NB4 (cell line): ENCODE results near the gene GNE.
"Not testable (repeated sequence)": the region's sequence is repeated elsewhere in the genome, so short reads cannot be mapped to it uniquely, and the experiment has no call there.

Source experiments
- DNase-seq: peaks from one replicate; pipeline ENCODE4 v3.0.0; 2010; ENCODE audit warnings: low read depth
- H3K4me3 ChIP-seq: one replicate; pipeline ENCODE4 v1.5.1; 2011; ENCODE audit warnings: mild to moderate bottlenecking, low read depth, low read length, moderate library complexity
- MAX ChIP-seq: IDR thresholded peaks from 2 replicates; pipeline ENCODE4 v1.6.1; 2011; ENCODE audit warnings: low read depth, low read length
- MYC ChIP-seq: IDR thresholded peaks from 2 replicates; pipeline ENCODE4 v1.6.1; 2011; ENCODE audit warnings: low read depth, low read length
- POLR2A ChIP-seq: IDR thresholded peaks from 2 replicates; pipeline ENCODE4 v1.6.1; 2011; ENCODE audit warnings: mild to moderate bottlenecking; ENCODE audit not compliant: insufficient read length; ENCODE audit errors: extremely low read depth
- TF ChIP-seq, protein P1 (sequence below): IDR thresholded peaks from one replicate; pipeline ENCODE4 v1.5.1; 2012; ENCODE audit warnings: low read depth, low read length

GNE gene

GRCh38 chr9:36245906-36246305, 12.3 kb downstream of the GNE start:
- TF ChIP-seq MYC (no peak), MAX (no peak), POLR2A (no peak)
- TF ChIP-seq, protein P1, sequence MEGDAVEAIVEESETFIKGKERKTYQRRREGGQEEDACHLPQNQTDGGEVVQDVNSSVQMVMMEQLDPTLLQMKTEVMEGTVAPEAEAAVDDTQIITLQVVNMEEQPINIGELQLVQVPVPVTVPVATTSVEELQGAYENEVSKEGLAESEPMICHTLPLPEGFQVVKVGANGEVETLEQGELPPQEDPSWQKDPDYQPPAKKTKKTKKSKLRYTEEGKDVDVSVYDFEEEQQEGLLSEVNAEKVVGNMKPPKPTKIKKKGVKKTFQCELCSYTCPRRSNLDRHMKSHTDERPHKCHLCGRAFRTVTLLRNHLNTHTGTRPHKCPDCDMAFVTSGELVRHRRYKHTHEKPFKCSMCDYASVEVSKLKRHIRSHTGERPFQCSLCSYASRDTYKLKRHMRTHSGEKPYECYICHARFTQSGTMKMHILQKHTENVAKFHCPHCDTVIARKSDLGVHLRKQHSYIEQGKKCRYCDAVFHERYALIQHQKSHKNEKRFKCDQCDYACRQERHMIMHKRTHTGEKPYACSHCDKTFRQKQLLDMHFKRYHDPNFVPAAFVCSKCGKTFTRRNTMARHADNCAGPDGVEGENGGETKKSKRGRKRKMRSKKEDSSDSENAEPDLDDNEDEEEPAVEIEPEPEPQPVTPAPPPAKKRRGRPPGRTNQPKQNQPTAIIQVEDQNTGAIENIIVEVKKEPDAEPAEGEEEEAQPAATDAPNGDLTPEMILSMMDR: no peak
- no peak overlapping the region for H3K4me3 ChIP-seq
- DNase-seq: no peak

GRCh38 chr9:36239675-36240074, 18.6 kb downstream of the GNE start:
- DNase-seq: not testable (repeated sequence)

DNA sequence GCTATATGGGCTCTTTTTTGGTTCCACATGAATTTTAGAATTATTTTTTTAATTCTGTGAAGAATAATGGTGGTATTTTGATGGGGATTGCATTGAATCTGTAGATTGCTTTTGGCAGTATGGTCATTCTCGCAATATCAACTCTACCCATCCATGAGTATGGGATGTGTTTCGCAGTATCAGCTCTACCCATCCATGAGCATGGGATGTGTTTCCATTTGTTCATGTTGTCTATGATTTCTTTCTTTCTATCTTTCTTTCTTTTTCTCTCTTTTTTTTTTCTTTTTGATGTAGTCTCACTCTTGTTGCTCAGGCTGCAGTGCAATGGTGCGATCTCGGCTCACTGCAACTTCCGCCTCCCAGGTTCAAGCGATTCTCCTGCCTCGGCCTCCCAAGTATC, 19.0 kb downstream of the GNE start:
- not testable (repeated sequence) for DNase-seq, H3K4me3 ChIP-seq

More at GRCh38 chr9:36239675-36240074, 18.6 kb downstream of the GNE start:
- H3K4me3 ChIP-seq: not testable (repeated sequence)

- TF ChIP-seq POLR2A (no peak), MYC (no peak)
- TF ChIP-seq, protein P1: no peak
- no peak overlapping the region for H3K4me3 ChIP-seq
- DNase-seq: no peak
These were observed 21.0 kb downstream of the GNE start for GRCh38 chr9:36237230-36237629.

DNA sequence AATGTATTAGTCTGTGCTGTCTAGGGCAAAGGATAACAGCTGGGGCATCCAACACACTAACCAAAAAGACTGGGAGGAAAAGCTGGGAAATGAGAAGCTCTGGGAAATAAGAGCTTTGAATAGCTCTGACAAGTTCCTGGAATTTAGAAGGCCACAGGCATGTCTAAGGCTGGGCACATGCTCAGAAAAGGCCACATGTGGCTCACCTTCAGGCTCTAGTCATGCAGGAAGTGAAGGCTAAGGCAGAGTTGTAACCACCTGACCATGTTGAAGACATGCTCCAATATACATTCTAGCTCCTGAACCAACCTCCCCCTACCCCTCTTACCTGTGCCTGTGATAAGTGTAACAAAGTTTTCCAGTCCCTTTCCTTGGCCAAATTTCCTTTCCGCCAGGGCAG, 35.8 kb downstream of the GNE start:
- TF ChIP-seq, protein P1: no peak
- no peak for TF ChIP-seq POLR2A
- TF ChIP-seq MAX: no peak
- TF ChIP-seq MYC: no peak
- no peak overlapping the region for H3K4me3 ChIP-seq
- no peak for DNase-seq

DNA sequence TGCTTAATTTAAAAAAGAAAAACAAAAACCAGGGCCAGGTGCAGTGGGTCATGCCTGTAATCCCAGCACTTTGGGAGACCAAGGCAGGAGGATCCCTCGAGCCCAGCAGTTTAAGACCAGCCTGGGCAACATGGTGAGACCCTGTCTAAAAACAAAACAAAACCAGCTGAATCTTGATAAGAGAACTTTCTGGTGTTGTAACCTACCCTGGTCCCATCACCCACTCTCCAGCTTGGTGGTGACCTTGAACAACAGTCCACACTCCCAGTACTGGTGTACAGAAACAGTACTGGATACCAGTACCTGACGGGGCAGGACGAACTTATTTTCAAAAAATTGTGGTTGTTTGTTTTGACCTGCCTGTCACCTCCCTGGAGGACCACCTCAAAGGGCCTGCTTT, 36.6 kb downstream of the GNE start:
- no peak overlapping the region for H3K4me3 ChIP-seq
- no peak for DNase-seq

GRCh38 chr9:36218411-36218901, 39.8 kb downstream of the GNE start:
- no peak for DNase-seq
- H3K4me3 ChIP-seq: no peak overlapping the region
- TF ChIP-seq MYC: no peak
- no peak for TF ChIP-seq POLR2A

More for the DNA sequence above, 36.6 kb downstream of the GNE start:
- TF ChIP-seq MAX (no peak), MYC (no peak), POLR2A (no peak)
- TF ChIP-seq, protein P1: no peak

GRCh38 chr9:36218011-36218410, 40.2 kb downstream of the GNE start:
- H3K4me3 ChIP-seq: no peak overlapping the region
- no peak for DNase-seq
- TF ChIP-seq, protein P1: no peak
- TF ChIP-seq MAX (no peak), POLR2A (no peak), MYC (no peak)
